Measurements from ENCODE around the gene JPH2.

Gene JPH2

DNA sequence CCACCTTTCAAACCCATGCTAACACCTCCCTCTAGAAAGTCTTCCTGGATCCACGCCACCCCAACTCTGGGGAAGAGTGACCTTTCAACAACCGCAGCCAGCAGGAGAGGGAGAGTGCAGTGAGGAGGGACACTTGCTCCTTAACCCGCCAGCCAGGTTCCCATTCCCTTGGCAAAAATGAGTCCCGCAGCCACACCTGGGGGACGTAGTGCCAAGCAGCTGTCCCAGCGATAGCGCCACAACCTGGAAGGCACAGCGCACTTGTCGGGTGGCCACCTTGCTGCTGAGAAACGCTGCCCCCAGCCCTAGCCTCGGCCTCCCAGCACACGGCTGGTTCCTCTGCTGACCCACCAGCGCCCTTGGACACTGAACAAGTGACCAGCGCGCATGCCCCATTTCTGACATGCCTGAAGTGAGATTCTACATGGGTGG is 119.3 kb downstream of the JPH2 start:
- no peak for DNase-seq (ENCODE audit: extremely low spot score, insufficient read length, low read depth)
- FAIRE-seq = no peak

DNA sequence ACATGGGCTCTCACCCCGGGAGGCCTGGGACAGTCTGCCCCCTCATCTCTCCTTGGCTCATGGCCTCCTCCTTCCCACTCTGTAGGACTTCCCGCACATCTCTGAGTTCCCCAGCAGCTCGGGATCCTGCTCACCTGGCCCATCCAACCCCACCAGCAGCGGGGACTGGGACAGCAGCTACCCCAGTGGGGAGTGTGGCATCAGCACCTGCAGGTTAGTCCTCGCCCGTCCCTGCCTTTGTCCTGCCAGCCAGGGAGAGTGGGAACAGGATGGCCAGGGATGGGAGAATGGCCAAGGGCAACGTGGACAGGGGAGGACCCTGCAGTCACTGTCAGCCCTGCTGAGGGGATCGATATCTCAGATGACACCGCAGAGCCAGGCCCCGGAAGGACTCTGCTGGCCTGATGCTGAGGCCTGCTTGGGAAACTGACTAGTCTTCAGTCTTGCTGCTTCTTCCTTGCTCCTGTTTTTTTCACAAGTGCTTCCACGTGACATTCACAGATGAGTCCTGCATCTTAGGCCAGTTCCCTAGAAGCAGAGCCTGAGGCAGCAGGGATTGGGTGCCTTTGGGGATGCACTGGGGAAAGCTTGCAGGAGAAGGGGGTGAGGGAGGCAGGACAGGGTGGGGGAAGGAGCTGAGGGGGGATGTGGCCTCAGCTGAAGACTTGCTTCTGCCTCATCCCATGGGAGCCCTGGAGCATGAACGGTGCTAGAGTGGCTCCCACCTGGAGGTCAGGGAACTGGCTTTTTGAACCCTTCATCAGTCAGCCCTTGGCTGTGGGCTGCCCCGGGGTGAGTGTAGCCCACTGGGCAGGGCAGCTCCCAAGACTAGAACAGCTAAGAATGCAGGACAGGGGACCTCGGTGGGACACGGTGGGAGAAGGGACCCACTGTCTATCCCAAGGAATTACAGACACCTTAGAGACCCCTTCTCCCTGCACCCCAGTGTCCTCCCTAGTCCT is 120.1 kb downstream of the JPH2 start:
- FAIRE-seq = no peak
- no peak for DNase-seq (ENCODE audit: extremely low spot score, insufficient read length, low read depth)

DNA sequence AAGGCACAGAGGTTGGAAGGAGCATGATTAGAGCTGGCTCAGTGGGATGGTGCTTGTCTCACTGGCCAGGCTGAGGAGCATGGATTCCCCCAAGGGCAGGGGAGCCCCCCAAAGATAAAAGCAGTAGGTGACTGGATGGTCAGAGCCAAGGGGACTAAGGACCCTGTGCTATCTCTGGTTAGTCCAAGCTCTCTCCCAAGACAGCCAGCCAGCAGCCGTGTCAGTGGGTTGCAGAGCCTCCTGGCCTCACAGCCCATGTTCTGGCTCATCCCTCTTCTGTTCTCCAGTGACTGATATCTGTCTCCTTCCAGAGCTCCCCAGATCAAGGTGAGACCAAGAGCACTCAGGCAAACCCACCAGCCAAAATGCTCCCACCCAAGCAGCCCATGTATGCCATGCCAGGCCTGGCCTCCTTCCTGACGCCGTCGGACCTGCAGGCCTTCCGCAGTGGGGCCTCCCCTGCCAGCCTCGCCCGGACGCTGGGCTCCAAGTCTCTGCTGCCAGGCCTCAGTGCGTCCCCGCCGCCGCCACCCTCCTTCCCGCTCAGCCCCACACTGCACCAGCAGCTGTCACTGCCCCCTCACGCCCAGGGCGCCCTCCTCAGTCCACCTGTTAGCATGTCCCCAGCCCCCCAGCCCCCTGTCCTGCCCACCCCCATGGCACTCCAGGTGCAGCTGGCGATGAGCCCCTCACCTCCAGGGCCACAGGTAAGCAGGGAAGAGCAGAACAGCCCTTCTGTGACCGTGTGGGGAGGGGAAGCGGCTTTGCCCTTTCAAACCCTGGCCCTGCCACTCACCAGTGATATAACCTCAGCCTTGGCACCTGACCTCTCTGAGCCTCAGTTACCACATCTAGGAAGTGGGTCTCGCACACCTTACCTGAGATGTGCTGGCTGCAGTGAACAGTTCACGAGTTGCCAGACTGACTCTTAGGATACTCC is 121.3 kb downstream of the JPH2 start:
- no peak for DNase-seq (ENCODE audit: extremely low spot score, insufficient read length, low read depth)
- FAIRE-seq = no peak

DNA sequence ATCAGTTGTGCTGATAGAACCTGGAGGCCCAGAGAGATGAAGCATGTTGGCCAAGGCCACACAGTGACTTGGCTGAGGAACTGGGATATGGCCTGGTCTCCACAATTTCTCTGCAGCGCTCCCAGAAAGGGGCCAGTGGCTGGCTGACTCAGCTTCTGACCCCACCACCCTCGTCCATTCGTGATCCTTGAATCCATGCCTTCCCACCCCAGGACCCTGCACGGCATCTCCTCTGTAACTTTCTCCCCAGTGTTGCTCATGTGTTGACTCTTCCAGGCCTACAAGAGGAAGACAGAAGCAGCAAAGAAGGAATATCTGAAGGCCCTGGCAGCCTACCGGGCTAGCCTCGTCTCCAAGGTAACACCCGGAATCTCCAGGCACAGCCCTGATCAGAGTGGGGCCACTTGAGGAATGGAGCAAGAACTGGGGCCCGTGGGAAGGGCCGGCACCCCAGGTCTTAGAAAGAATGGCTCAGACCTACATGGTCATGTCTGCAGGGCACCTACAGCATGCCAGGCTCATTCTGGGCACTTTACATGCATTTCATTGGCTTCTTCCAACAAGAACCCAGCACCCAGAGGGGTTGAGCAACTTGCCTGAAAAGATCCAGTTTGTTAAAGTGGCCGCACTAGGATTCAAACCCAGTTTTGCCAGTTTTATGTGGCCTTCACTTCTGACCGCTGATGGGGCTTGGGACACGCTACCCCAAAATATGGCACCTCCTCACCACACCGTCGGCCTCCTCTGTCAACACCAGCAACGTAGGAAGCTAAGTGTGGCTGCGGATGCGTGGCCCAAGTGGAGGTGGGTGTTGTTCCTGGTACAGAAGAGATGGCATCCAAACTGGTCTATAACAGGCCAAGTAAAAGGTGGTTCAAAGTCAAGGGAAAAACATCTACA is 122.2 kb downstream of the JPH2 start:
- no peak for FAIRE-seq
- no peak for DNase-seq (ENCODE audit: extremely low spot score, insufficient read length, low read depth)

Data from GM18507 (cell line).